Trophoblast cell (in vitro differentiated cells and primary cell): ENCODE results near the gene APBA1.

Source experiments
- DNase-seq, 2 donors: peaks; one replicate each; pipeline ENCODE4 v3.0.0-alpha.2; 2016
- H2AFZ ChIP-seq: 2 replicates; pipeline ENCODE4 v1.6.1; 2013; ENCODE audit warnings: low read length, moderate library complexity, mild to moderate bottlenecking; ENCODE audit not compliant: insufficient read depth, poor library complexity
- H2AK5ac ChIP-seq: 2 replicates; pipeline ENCODE4 v1.6.1; 2013; ENCODE audit warnings: mild to moderate bottlenecking, low read length
- H2BK120ac ChIP-seq: 2 replicates; pipeline ENCODE4 v1.6.1; 2013; ENCODE audit warnings: low read length, mild to moderate bottlenecking, moderate library complexity; ENCODE audit not compliant: insufficient read depth, poor library complexity
- H2BK12ac ChIP-seq: 2 replicates; pipeline ENCODE4 v1.6.1; 2013; ENCODE audit warnings: mild to moderate bottlenecking, low read length, moderate library complexity
- H2BK5ac ChIP-seq: 2 replicates; pipeline ENCODE4 v1.6.1; 2013; ENCODE audit warnings: low read length, low read depth, moderate library complexity, mild to moderate bottlenecking; ENCODE audit not compliant: poor library complexity
- H3K14ac ChIP-seq: 2 replicates; pipeline ENCODE4 v1.6.1; 2013; ENCODE audit warnings: mild to moderate bottlenecking, low read length
- H3K18ac ChIP-seq: 2 replicates; pipeline ENCODE4 v1.6.1; 2013; ENCODE audit warnings: mild to moderate bottlenecking, low read length
- H3K23ac ChIP-seq: 2 replicates; pipeline ENCODE4 v1.6.1; 2013; ENCODE audit warnings: low read length
- H3K27ac ChIP-seq: 2 replicates; pipeline ENCODE4 v1.5.1; 2013; ENCODE audit warnings: low read depth, mild to moderate bottlenecking, inconsistent platforms, low read length, moderate library complexity
- H3K27me3 ChIP-seq: 2 replicates; pipeline ENCODE4 v1.6.1; 2013; ENCODE audit warnings: inconsistent platforms, mild to moderate bottlenecking, low read length, moderate library complexity; ENCODE audit not compliant: insufficient read depth
- H3K36me3 ChIP-seq, 2 experiments: 1 replicate in 1 of 2; 2 replicates in 1 of 2; pipeline ENCODE4 v1.6.1; 2013; ENCODE audit warnings: low read length in 2 of 2, mild to moderate bottlenecking in 2 of 2, moderate library complexity in 1 of 2; ENCODE audit not compliant: insufficient read depth in 2 of 2, control insufficient read depth in 1 of 2
- H3K4ac ChIP-seq: 2 replicates; pipeline ENCODE4 v1.6.1; 2013; ENCODE audit warnings: low read depth, mild to moderate bottlenecking, low read length, moderate library complexity
- H3K4me1 ChIP-seq, 2 experiments: 1 replicate in 1 of 2; 2 replicates in 1 of 2; pipeline ENCODE4 v1.6.1; 2013; ENCODE audit warnings: low read length in 2 of 2, mild to moderate bottlenecking in 2 of 2, moderate library complexity in 1 of 2; ENCODE audit not compliant: insufficient read depth in 2 of 2, control insufficient read depth in 1 of 2
- H3K4me2 ChIP-seq: 2 replicates; pipeline ENCODE4 v1.6.1; 2013; ENCODE audit warnings: inconsistent platforms, mild to moderate bottlenecking, low read length, moderate library complexity
- H3K4me3 ChIP-seq: 2 replicates; pipeline ENCODE4 v1.5.1; 2013; ENCODE audit warnings: mild to moderate bottlenecking, low read depth, low read length, inconsistent platforms
- H3K79me1 ChIP-seq: one replicate; pipeline ENCODE4 v1.6.1; 2013; ENCODE audit warnings: low read length
- H3K79me2 ChIP-seq: 2 replicates; pipeline ENCODE4 v1.6.1; 2013; ENCODE audit warnings: low read length, mild to moderate bottlenecking; ENCODE audit not compliant: control insufficient read depth, insufficient read depth, poor library complexity
- H3K9ac ChIP-seq: 2 replicates; pipeline ENCODE4 v1.6.1; 2013; ENCODE audit warnings: mild to moderate bottlenecking, low read length
- H3K9me3 ChIP-seq: 2 replicates; pipeline ENCODE4 v1.6.1; 2013; ENCODE audit warnings: low read depth, mild to moderate bottlenecking, control low read depth, inconsistent platforms, low read length; ENCODE audit not compliant: insufficient read depth
- H4K12ac ChIP-seq: 2 replicates; pipeline ENCODE4 v1.6.1; 2013; ENCODE audit warnings: low read depth, mild to moderate bottlenecking, low read length, moderate library complexity
- H4K8ac ChIP-seq: 2 replicates; pipeline ENCODE4 v1.6.1; 2013; ENCODE audit warnings: low read depth, mild to moderate bottlenecking, low read length, moderate library complexity
- H4K91ac ChIP-seq: one replicate; pipeline ENCODE4 v1.6.1; 2013; ENCODE audit warnings: low read depth, mild to moderate bottlenecking, low read length, moderate library complexity
- WGBS: extraction: QIAGEN DNeasy Blood & Tissue Kit; methylation state at CpG from one replicate; pipeline ENCODE4 v1.1.7; 2013; ENCODE audit warnings: missing lambda C conversion rate; ENCODE audit not compliant: insufficient read length, insufficient coverage; ENCODE audit errors: extremely low coverage; 5-methylcytosine and 5-hydroxymethylcytosine counted together

APBA1 gene

DNA sequence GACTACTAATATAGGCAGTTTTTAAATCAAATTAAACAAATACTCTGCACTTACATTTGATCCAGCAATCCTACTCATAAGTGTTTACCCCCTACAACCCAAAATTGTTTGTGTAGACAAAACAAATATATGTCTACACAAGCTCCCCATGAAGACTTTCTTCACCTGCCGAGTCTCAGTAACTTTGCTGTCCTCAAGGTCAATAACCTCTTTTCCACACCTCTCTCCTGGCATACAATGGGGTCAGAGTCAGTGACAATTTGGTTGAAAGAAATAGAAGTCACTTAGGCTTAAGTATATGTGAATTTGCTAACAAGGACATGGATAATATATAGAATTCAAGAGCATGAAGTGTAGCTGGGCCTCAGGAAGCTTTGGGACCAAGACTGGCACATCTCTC is 29.1 kb downstream of the APBA1 start:
- Histone ChIP-seq H2BK5ac (no peak overlapping the region), H3K14ac (no peak overlapping the region), H3K9ac (no peak overlapping the region), H3K4me3 (no peak overlapping the region), H2BK120ac (no peak overlapping the region), H2AFZ (no peak overlapping the region), H3K9me3 (no peaks in the 10 kb centered on the region), H3K18ac (no peak overlapping the region), H2AK5ac (no peak overlapping the region), H3K79me2 (no peaks in the 10 kb centered on the region), H3K36me3 (no peaks in the 10 kb centered on the region), H3K27me3 (no peaks in the 10 kb centered on the region), H3K27ac (no peak overlapping the region), H3K79me1 (no peaks in the 10 kb centered on the region), H3K4ac (no peak overlapping the region), H4K91ac (no peak overlapping the region), H3K4me2 (no peak overlapping the region), H3K4me1 (no peaks in the 10 kb centered on the region), H4K8ac (no peak overlapping the region), H3K23ac (no peak overlapping the region), H2BK12ac (no peak overlapping the region), H4K12ac (no peak overlapping the region)
- DNase-seq: no peak
- no CpG with 5 or more reads among the region's 1 CpG for WGBS

DNA sequence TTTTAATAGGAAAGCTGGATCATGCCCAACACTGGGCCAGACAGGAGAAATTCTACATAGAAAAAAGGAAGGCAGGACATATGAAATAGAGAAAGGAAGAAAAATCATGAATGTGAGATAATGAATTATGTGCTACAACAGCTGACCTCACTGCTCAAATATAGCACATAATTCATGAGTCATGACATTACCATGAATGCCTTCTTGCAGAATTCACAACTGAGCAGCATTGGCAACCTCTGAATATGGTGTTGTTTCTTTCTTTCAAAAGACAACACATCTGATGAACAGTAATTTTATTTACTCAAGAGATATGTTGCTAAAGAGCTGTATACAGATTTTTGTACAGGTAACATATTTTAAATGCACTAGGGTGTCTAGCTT is 34.4 kb downstream of the APBA1 start:
- H3K23ac ChIP-seq: no peak overlapping the region
- no peaks in the 10 kb centered on the region for H3K27me3 ChIP-seq
- H2BK120ac ChIP-seq: no peak overlapping the region

DNA sequence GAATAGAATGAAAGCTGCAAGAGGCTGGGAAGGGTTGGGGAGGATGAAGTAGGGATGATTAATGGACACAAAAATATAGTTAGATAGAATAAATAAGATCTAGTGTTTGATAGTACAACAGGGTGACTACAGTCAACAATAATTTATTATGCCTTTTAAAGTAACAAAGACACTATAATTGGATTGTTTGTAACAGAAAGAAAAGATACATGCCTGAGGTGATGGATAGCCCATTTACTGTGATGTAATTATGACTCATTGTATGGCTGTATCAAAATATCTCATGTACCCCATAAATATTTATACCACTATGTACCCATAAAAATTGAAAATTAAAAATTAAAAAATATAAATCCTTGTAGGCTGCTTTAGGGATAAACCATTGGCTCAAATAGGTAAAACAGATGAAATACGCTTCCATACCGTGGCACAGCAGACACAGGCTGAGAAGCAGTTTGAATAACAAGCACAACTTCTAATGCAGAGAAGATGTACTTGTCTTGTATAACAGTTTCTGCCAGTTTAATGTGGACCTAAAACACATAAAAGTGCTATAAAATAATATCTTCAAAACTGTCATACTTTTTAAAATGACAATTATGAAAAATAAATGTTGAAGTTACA is 34.9 kb downstream of the APBA1 start:
- Histone ChIP-seq H3K27me3 (no peaks in the 10 kb centered on the region), H2BK120ac (no peak overlapping the region), H2BK5ac (no peak overlapping the region), H2BK12ac (no peak overlapping the region), H2AK5ac (no peak overlapping the region), H3K36me3 (no peaks in the 10 kb centered on the region), H3K18ac (no peak overlapping the region), H3K14ac (no peak overlapping the region), H3K4me1 (no peaks in the 10 kb centered on the region), H3K27ac (no peak overlapping the region), H2AFZ (no peak overlapping the region), H4K12ac (no peak overlapping the region), H3K4me3 (no peak overlapping the region), H4K8ac (no peak overlapping the region), H3K9ac (no peak overlapping the region), H4K91ac (no peak overlapping the region), H3K9me3 (no peaks in the 10 kb centered on the region), H3K23ac (no peak overlapping the region), H3K4me2 (no peak overlapping the region), H3K4ac (no peak overlapping the region), H3K79me2 (no peaks in the 10 kb centered on the region), H3K79me1 (no peaks in the 10 kb centered on the region)
- DNase-seq: no peak
- no CpG with 5 or more reads among the region's 2 CpGs for WGBS

More for the DNA sequence above, 34.4 kb downstream of the APBA1 start:
- DNase-seq: peak in 1 of 2 donors; percentile 14
- no peak overlapping the region for H4K91ac ChIP-seq
- H2AFZ ChIP-seq: no peak overlapping the region
- no peak overlapping the region for H4K8ac ChIP-seq
- H3K27ac ChIP-seq: no peak overlapping the region
- H3K4ac ChIP-seq: no peak overlapping the region
- H3K18ac ChIP-seq: no peak overlapping the region
- no peak overlapping the region for H3K9ac ChIP-seq
- no peaks in the 10 kb centered on the region for H3K9me3 ChIP-seq
- H2BK5ac ChIP-seq: no peak overlapping the region
- H3K79me2 ChIP-seq: no peaks in the 10 kb centered on the region
- no peak overlapping the region for H4K12ac ChIP-seq
- H3K4me1 ChIP-seq: no peaks in the 10 kb centered on the region
- no peaks in the 10 kb centered on the region for H3K79me1 ChIP-seq
- H3K4me3 ChIP-seq: no peak overlapping the region
- H2AK5ac ChIP-seq: no peak overlapping the region
- no peak overlapping the region for H2BK12ac ChIP-seq
- no peak overlapping the region for H3K14ac ChIP-seq
- H3K36me3 ChIP-seq: no peaks in the 10 kb centered on the region
- H3K4me2 ChIP-seq: no peak overlapping the region

DNA sequence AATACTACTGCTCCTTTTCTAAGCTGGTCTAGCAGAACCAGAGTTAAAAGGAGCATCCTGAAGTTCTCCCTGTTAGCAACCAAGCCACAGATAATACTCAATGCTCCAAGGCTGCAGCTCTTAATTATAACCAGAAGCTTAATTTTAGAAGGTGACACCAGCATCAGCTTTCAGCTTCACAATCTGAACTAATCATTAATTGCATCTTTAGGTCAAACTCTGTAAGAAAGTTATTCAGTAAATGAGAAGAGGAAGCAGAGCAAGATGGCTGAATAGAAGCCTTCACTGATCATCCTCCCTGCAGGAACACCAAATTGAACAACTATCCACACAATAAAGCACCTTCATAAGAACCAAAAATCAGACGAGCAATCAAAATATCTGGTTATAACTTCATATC is 38.5 kb downstream of the APBA1 start:
- H3K4me1 ChIP-seq: no peaks in the 10 kb centered on the region
- H3K23ac ChIP-seq: no peak overlapping the region
- H3K79me2 ChIP-seq: no peaks in the 10 kb centered on the region
- H3K27me3 ChIP-seq: no peaks in the 10 kb centered on the region
- no peak overlapping the region for H4K8ac ChIP-seq
- no peak overlapping the region for H2AK5ac ChIP-seq
- no peak overlapping the region for H3K4ac ChIP-seq
- no peak overlapping the region for H2AFZ ChIP-seq
- H3K79me1 ChIP-seq: no peaks in the 10 kb centered on the region
- no peaks in the 10 kb centered on the region for H3K9me3 ChIP-seq
- H4K12ac ChIP-seq: no peak overlapping the region
- H2BK5ac ChIP-seq: no peak overlapping the region
- no peak overlapping the region for H3K4me3 ChIP-seq
- no peak overlapping the region for H3K14ac ChIP-seq
- no peak overlapping the region for H3K9ac ChIP-seq
- WGBS: no CpG with 5 or more reads among the region's 1 CpG
- no peak overlapping the region for H2BK12ac ChIP-seq
- H3K18ac ChIP-seq: no peak overlapping the region
- no peaks in the 10 kb centered on the region for H3K36me3 ChIP-seq
- H2BK120ac ChIP-seq: no peak overlapping the region
- no peak overlapping the region for H3K4me2 ChIP-seq
- no peak overlapping the region for H4K91ac ChIP-seq
- DNase-seq: no peak
- H3K27ac ChIP-seq: no peak overlapping the region
